ENCODE measurements around the gene WDR91.

Gene WDR91

GRCh38 chr7:135253851-135254771 is 42.8 kb upstream of the WDR91 start:
- no peak for TF ChIP-seq MAX (IDR thresholded peaks at IDR 0.05; ENCODE audit: low read depth, low read length)
- no peak for TF ChIP-seq POLR2A (IDR thresholded peaks at IDR 0.05; ENCODE audit: extremely low read depth, insufficient read length)
- TF ChIP-seq CTCF (IDR thresholded peaks at IDR 0.05; ENCODE audit: low read depth, low read length), result no peak
- no peak for TF ChIP-seq MYC (IDR thresholded peaks at IDR 0.05; ENCODE audit: low read depth, low read length)
- H3K4me3 ChIP-seq (ENCODE audit: low read depth, low read length), result no peak overlapping the region
- peak; percentile 61 for DNase-seq (ENCODE audit: low read depth)

GRCh38 chr7:135251496-135252391 is 40.4 kb upstream of the WDR91 start:
- H3K4me3 ChIP-seq (ENCODE audit: low read depth, low read length), result no peak overlapping the region
- TF ChIP-seq CTCF (IDR thresholded peaks at IDR 0.05; ENCODE audit: low read depth, low read length) (no peak), POLR2A (IDR thresholded peaks at IDR 0.05; ENCODE audit: extremely low read depth, insufficient read length) (no peak), MAX (IDR thresholded peaks at IDR 0.05; ENCODE audit: low read depth, low read length) (no peak), MYC (IDR thresholded peaks at IDR 0.05; ENCODE audit: low read depth, low read length) (no peak)
- DNase-seq (ENCODE audit: low read depth), result peak; percentile 17

GRCh38 chr7:135248546-135248945 is 37.2 kb upstream of the WDR91 start:
- DNase-seq (ENCODE audit: low read depth), result no peak
- no peak for TF ChIP-seq MYC (IDR thresholded peaks at IDR 0.05; ENCODE audit: low read depth, low read length)
- no peak for TF ChIP-seq CTCF (IDR thresholded peaks at IDR 0.05; ENCODE audit: low read depth, low read length)
- TF ChIP-seq POLR2A (IDR thresholded peaks at IDR 0.05; ENCODE audit: extremely low read depth, insufficient read length), result no peak
- TF ChIP-seq MAX (IDR thresholded peaks at IDR 0.05; ENCODE audit: low read depth, low read length), result no peak
- no peak overlapping the region for H3K4me3 ChIP-seq (ENCODE audit: low read depth, low read length)

- DNase-seq (ENCODE audit: low read depth), result no peak
- no peak overlapping the region for H3K4me3 ChIP-seq (ENCODE audit: low read depth, low read length)
- TF ChIP-seq MYC (IDR thresholded peaks at IDR 0.05; ENCODE audit: low read depth, low read length) (no peak), CTCF (IDR thresholded peaks at IDR 0.05; ENCODE audit: low read depth, low read length) (no peak), MAX (IDR thresholded peaks at IDR 0.05; ENCODE audit: low read depth, low read length) (no peak), POLR2A (IDR thresholded peaks at IDR 0.05; ENCODE audit: extremely low read depth, insufficient read length) (no peak)
Observed at GRCh38 chr7:135247746-135248471, 36.6 kb upstream of the WDR91 start.

- no peak for DNase-seq (ENCODE audit: low read depth)
- H3K4me3 ChIP-seq (ENCODE audit: low read depth, low read length), result no peak overlapping the region
- TF ChIP-seq MAX (IDR thresholded peaks at IDR 0.05; ENCODE audit: low read depth, low read length), result no peak
- TF ChIP-seq MYC (IDR thresholded peaks at IDR 0.05; ENCODE audit: low read depth, low read length), result no peak
- no peak for TF ChIP-seq CTCF (IDR thresholded peaks at IDR 0.05; ENCODE audit: low read depth, low read length)
- TF ChIP-seq POLR2A (IDR thresholded peaks at IDR 0.05; ENCODE audit: extremely low read depth, insufficient read length), result no peak
Observed at GRCh38 chr7:135246191-135246825, 35.0 kb upstream of the WDR91 start.

All from NB4 (cell line).